A673 (cell line): ENCODE measurements around the gene KLF3. TPM values are rescaled to one million over a fixed set of nuclear protein-coding genes. Genes with fewer than 3 reads are reported as not detected.

Source experiments
- BruUV-seq: library from RNA; stranded (reverse); fragments of 400-500 nt; replicated peaks from 2 replicates; lab custom pipeline; 2021; lab: Mats Ljungman, UMichigan
- CTCF ChIA-PET: fragments of 300-600 bp; sonication (Branson Sonifier 250); formaldehyde crosslinking; loops from one replicate; lab custom pipeline; 2022; ENCODE audit warnings: antibody characterized with exemption; lab: Charles Lee
- POLR2A ChIA-PET: fragments of 300-600 bp; sonication (Branson Sonifier 250); formaldehyde crosslinking; loops from one replicate; lab custom pipeline; 2022; ENCODE audit warnings: antibody characterized with exemption; ENCODE audit not compliant: low non-redundant PET; lab: Charles Lee
- DNase-seq: peaks from one replicate; pipeline ENCODE4 v3.0.0-alpha.2; 2015; ENCODE audit warnings: low spot score
- H3K27ac ChIP-seq: fragments of 200-600 bp; sonication (generic); 2 replicates; pipeline ENCODE4 v1.5.1; 2016; ENCODE audit warnings: mixed run types, low read depth, mild to moderate bottlenecking, mixed read lengths, antibody characterized with exemption, low read length; ENCODE audit not compliant: poor library complexity, severe bottlenecking
- H3K27me3 ChIP-seq: fragments of 200-600 bp; sonication (generic); replicated peaks from 2 replicates; pipeline ENCODE4 v1.6.1; 2017; ENCODE audit warnings: mixed run types, low read depth, mild to moderate bottlenecking, mixed read lengths, antibody characterized with exemption, low read length; ENCODE audit not compliant: insufficient read depth, poor library complexity
- H3K36me3 ChIP-seq: fragments of 200-600 bp; sonication (generic); 2 replicates; pipeline ENCODE4 v1.6.1; 2016; ENCODE audit warnings: mixed run types, mild to moderate bottlenecking, mixed read lengths, antibody characterized with exemption, low read length; ENCODE audit not compliant: insufficient read depth, poor library complexity, severe bottlenecking
- H3K4me1 ChIP-seq: fragments of 200-600 bp; sonication (generic); 2 replicates; pipeline ENCODE4 v1.6.1; 2017; ENCODE audit warnings: mixed run types, mild to moderate bottlenecking, mixed read lengths, antibody characterized with exemption, low read length; ENCODE audit not compliant: insufficient read depth, poor library complexity, severe bottlenecking
- H3K4me3 ChIP-seq: fragments of 200-600 bp; sonication (generic); 2 replicates; pipeline ENCODE4 v1.5.1; 2016; ENCODE audit warnings: low read depth, mixed run types, mild to moderate bottlenecking, mixed read lengths, low read length; ENCODE audit not compliant: poor library complexity, severe bottlenecking
- H3K9me3 ChIP-seq: fragments of 200-600 bp; sonication (generic); 2 replicates; pipeline ENCODE4 v1.6.1; 2016; ENCODE audit warnings: mixed run types, low read depth, mild to moderate bottlenecking, mixed read lengths, antibody characterized with exemption, low read length; ENCODE audit not compliant: poor library complexity, severe bottlenecking
- CTCF ChIP-seq: fragments of 300-800, 200-600 bp; sonication (generic); conservative IDR thresholded peaks from 2 replicates; pipeline ENCODE4 v1.5.1; 2017; ENCODE audit warnings: low read depth, mild to moderate bottlenecking, antibody characterized with exemption, low read length, moderate library complexity, mixed read lengths
- EZH2 ChIP-seq: fragments of 200-600 bp; sonication (generic); IDR thresholded peaks from 2 replicates; pipeline ENCODE4 v1.6.1; 2017; ENCODE audit warnings: borderline replicate concordance, low read depth, mild to moderate bottlenecking, mixed read lengths, antibody characterized with exemption, low read length; ENCODE audit not compliant: poor library complexity, severe bottlenecking
- intact Hi-C: fragments of 100-400 bp; cut with micrococcal nuclease; formaldehyde crosslinking; loops from one replicate; pipeline ENCODE4 v1.10.0; 2022; ENCODE audit not compliant: unreplicated experiment
- total RNA-seq: library from RNA; stranded (reverse); gene quantifications from 2 replicates; pipeline ENCODE4 v1.2.3, GENCODE V29; 2021

The KLF3 gene
- total RNA-seq, 1 experiment from 2014 or later = 36.1 TPM

GRCh38 chr4:38670939-38671591 lies 7.1 kb downstream of the KLF3 start:
- Histone ChIP-seq H3K27ac (peak overlapping the region; percentile 98), H3K9me3 (no peaks in the 10 kb centered on the region), H3K4me1 (peaks cover 91% of the 10 kb centered on the region), H3K36me3 (no peaks in the 10 kb centered on the region), H3K4me3 (no peak overlapping the region), H3K27me3 (no peaks in the 10 kb centered on the region)
- POLR2A ChIA-PET = no interaction called here
- no peak for DNase-seq
- no TSS peak for BruUV-seq
- no peak for TF ChIP-seq CTCF
- no peak for TF ChIP-seq EZH2
- CTCF ChIA-PET = no interaction called here
- intact Hi-C loops = no loop called here

GRCh38 chr4:38671592-38671940 lies 7.6 kb downstream of the KLF3 start:
- Histone ChIP-seq H3K9me3 (no peaks in the 10 kb centered on the region), H3K27ac (peak overlapping the region; percentile 98), H3K4me3 (peak overlapping the region; percentile 9), H3K4me1 (peaks cover 87% of the 10 kb centered on the region), H3K36me3 (no peaks in the 10 kb centered on the region), H3K27me3 (no peaks in the 10 kb centered on the region)
- ChIA-PET CTCF (interaction anchor here (1.2 kb wide), 1 partner anchor 352 kb away, joined by 6 read pairs; no protein-coding TSS in a partner anchor), POLR2A (no interaction called here)
- BruUV-seq = no TSS peak
- no peak for DNase-seq
- TF ChIP-seq CTCF (no peak), EZH2 (no peak)
- intact Hi-C loops = no loop called here

GRCh38 chr4:38672074-38672396 lies 8.0 kb downstream of the KLF3 start:
- peak overlapping the region; percentile 98 for H3K27ac ChIP-seq
- ChIA-PET POLR2A (no interaction called here), CTCF (interaction anchor here (1.2 kb wide), 1 partner anchor 352 kb away, joined by 6 read pairs; no protein-coding TSS in a partner anchor)
- no peaks in the 10 kb centered on the region for H3K27me3 ChIP-seq
- peak overlapping the region; percentile 9 for H3K4me3 ChIP-seq
- DNase-seq = no peak
- intact Hi-C loops = no loop called here
- peaks cover 90% of the 10 kb centered on the region for H3K4me1 ChIP-seq
- H3K9me3 ChIP-seq = no peaks in the 10 kb centered on the region
- H3K36me3 ChIP-seq = no peaks in the 10 kb centered on the region
- TF ChIP-seq EZH2 = no peak
- no peak for TF ChIP-seq CTCF
- no TSS peak for BruUV-seq
